Measurements from ENCODE around the gene PABPN1L. TPM values are rescaled to one million over a fixed set of nuclear protein-coding genes. Genes with fewer than 3 reads are reported as not detected.

Gene PABPN1L
- total RNA-seq, 1 donor from 2014 or later, result not detected

DNA sequence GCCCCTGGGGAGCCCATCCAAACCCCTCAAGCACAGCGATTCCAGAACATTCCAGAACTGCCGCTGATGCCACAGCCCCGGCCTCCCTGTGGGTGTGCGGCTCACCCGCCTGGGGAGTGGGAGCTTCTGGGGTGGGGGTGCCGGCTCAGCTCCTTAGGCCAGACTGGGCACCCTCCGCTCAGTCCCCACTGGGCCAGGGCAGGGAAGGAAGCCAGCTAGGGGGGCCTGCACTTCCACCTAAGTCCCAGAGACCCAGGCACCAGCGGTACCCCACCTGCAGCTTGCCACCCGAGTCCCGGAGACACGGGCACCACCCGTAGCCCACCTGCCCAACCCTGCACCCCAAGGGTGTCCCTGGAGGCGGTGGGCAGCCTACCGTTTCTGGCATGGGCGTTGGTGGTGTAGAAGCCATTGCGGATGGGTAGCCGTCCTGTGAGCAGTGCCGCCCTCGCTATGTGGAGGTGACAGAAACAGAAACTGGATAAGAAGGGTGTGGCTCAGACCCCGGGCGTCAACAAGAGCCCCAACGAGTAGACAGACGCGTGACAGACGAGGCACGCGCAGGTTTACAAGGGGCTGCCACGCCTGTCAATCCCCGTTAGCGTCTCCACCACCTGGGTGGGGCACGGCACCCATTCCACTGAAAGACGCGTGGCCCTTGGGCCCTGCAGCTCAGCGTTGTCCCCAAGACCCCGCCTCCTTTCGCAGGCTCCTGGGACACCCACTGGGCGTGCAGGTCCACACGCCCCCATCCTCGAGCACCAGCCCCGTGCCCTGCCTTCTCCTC lies 24.7 kb downstream of the PABPN1L start:
- H4K20me1 ChIP-seq (ENCODE audit: low read depth), result peaks cover 4% of the 10 kb centered on the region
- Mint-ChIP-seq H3K36me3 (no peaks in the 10 kb centered on the region), H3K4me3 (no peak overlapping the region), H3K4me1 (peaks cover 3% of the 10 kb centered on the region), H3K27me3 (ENCODE audit: insufficient read depth, low read depth) (peaks cover 8% of the 10 kb centered on the region), H3K9me3 (no peaks in the 10 kb centered on the region), H3K27ac (no peak overlapping the region)
- H2AFZ ChIP-seq (replicated peaks), result no peak overlapping the region
- H3K9ac ChIP-seq, result no peak overlapping the region
- no peaks in the 10 kb centered on the region for H3F3A ChIP-seq (ENCODE audit: low read depth)
- H3K9me3 ChIP-seq (ENCODE audit: low read depth), result no peaks in the 10 kb centered on the region
- TF ChIP-seq CTCF (IDR thresholded peaks at IDR 0.05), result no peak
- no peak for TF ChIP-seq EZH2phosphoT487 (IDR thresholded peaks at IDR 0.05)
- TF ChIP-seq EZH2 (IDR thresholded peaks at IDR 0.05), result no peak
- no peak for DNase-seq (ENCODE audit: low spot score)
- no peaks in the 10 kb centered on the region for H3K27me3 ChIP-seq
- no peak overlapping the region for H3K4me2 ChIP-seq
- H3K27ac ChIP-seq, result no peak overlapping the region
- H3K79me2 ChIP-seq (ENCODE audit: low read depth), result no peaks in the 10 kb centered on the region
- no peaks in the 10 kb centered on the region for H3K36me3 ChIP-seq
- H3K4me1 ChIP-seq, result no peaks in the 10 kb centered on the region
- H3K4me3 ChIP-seq, result no peak overlapping the region

DNA sequence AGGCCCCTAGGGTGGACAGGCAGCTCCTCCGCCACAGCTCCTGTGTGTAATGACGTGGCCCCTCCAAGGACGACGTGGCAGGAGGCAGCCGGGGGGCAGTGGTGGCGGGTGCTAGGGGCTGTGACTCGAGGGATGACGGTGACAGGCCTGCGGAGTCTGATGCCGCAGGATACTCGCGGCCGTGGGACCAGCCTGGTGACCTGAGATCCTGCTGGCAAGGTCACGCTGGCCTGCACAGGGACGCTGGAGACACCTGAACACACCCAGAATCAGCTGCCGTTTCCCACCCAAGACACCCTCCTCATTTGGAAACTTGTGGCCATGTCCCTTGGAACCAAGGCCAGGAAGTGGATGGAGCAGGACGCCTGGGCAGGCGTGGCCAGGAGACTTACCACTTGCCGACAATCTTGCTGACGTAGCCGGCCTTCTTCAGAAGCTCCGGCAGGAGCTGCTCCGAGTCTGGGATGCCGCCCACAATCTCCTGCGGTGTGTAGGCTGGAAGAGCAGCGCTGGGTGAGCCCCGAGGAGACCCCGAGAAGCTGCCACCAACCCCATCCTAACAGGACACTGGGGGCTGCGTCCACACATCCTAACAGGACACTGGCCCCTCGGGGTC lies 25.8 kb downstream of the PABPN1L start:
- Histone ChIP-seq H3K4me1 (no peaks in the 10 kb centered on the region), H3F3A (ENCODE audit: low read depth) (no peaks in the 10 kb centered on the region), H3K36me3 (no peaks in the 10 kb centered on the region), H3K79me2 (ENCODE audit: low read depth) (no peaks in the 10 kb centered on the region), H2AFZ (replicated peaks) (no peak overlapping the region), H4K20me1 (ENCODE audit: low read depth) (peaks cover 4% of the 10 kb centered on the region), H3K9me3 (ENCODE audit: low read depth) (no peaks in the 10 kb centered on the region), H3K27me3 (no peaks in the 10 kb centered on the region), H3K27ac (no peak overlapping the region), H3K4me3 (no peak overlapping the region), H3K9ac (no peak overlapping the region), H3K4me2 (no peak overlapping the region)
- Mint-ChIP-seq H3K4me1 (peaks cover 3% of the 10 kb centered on the region), H3K36me3 (no peaks in the 10 kb centered on the region), H3K27ac (no peak overlapping the region), H3K4me3 (no peak overlapping the region), H3K27me3 (ENCODE audit: insufficient read depth, low read depth) (peaks cover 8% of the 10 kb centered on the region), H3K9me3 (no peaks in the 10 kb centered on the region)
- no peak for DNase-seq (ENCODE audit: low spot score)
- no peak for TF ChIP-seq CTCF (IDR thresholded peaks at IDR 0.05)
- no peak for TF ChIP-seq EZH2phosphoT487 (IDR thresholded peaks at IDR 0.05)
- no peak for TF ChIP-seq EZH2 (IDR thresholded peaks at IDR 0.05)

GRCh38 chr16:88839745-88840599 lies 26.5 kb downstream of the PABPN1L start:
- Histone ChIP-seq H3K4me2 (no peak overlapping the region), H3K79me2 (ENCODE audit: low read depth) (no peaks in the 10 kb centered on the region), H3F3A (ENCODE audit: low read depth) (no peaks in the 10 kb centered on the region), H3K36me3 (no peaks in the 10 kb centered on the region), H3K4me1 (no peaks in the 10 kb centered on the region), H3K27ac (no peak overlapping the region), H3K9me3 (ENCODE audit: low read depth) (no peaks in the 10 kb centered on the region), H3K4me3 (no peak overlapping the region), H3K9ac (no peak overlapping the region), H4K20me1 (ENCODE audit: low read depth) (peaks cover 4% of the 10 kb centered on the region), H3K27me3 (no peaks in the 10 kb centered on the region), H2AFZ (replicated peaks) (no peak overlapping the region)
- Mint-ChIP-seq H3K27ac (no peak overlapping the region), H3K4me3 (no peak overlapping the region), H3K4me1 (peaks cover 3% of the 10 kb centered on the region), H3K36me3 (no peaks in the 10 kb centered on the region), H3K9me3 (no peaks in the 10 kb centered on the region), H3K27me3 (ENCODE audit: insufficient read depth, low read depth) (peaks cover 8% of the 10 kb centered on the region)
- DNase-seq (ENCODE audit: low spot score), result no peak
- TF ChIP-seq CTCF (IDR thresholded peaks at IDR 0.05), result no peak
- TF ChIP-seq EZH2 (IDR thresholded peaks at IDR 0.05), result no peak
- TF ChIP-seq EZH2phosphoT487 (IDR thresholded peaks at IDR 0.05), result no peak

All from neural progenitor cell (in vitro differentiated cells).